Brain pericyte (primary cell): ENCODE results near the gene PTPRN2.
"Not testable (repeated sequence)": the region's sequence is repeated elsewhere in the genome, so short reads cannot be mapped to it uniquely, and the experiment has no call there.

ENCODE experiments used
- DNase-seq: peaks from one replicate; pipeline ENCODE4 v3.0.0-alpha.2; 2012; ENCODE audit warnings: low read depth, low spot score

Gene PTPRN2

DNA sequence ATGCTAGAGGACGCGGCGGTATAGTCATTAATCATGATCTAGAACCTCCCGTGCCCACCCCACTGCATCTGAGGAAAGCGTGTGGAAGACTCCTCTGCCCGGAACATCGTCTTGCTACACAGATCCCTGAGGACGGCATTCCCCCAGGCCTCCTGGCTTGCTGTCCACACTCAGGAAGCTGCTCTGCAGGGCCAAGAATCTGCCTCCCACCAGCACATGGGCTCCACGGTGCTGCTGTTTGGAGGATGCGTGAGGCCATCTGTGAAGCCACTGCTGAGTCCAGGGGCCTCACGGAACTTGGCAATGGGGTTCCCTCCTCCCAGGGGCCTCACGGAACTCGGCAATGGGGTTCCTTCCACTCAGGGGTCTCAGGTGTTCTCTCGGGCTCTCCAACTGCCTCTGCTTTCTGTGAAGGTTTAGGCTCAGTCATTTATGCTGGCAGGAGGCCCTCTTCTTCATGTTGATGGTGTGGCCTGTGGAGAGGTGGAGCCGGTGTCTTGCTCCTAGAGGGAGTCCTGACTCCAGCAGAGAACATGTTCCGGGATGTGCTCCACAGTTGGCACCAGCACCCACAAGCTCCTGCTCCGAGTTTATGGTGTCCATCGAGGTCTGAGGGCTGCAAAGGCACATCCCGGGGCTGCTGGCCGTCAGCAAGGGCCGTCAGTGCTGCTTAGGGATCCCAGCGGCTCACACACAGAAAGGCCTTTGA is 977.5 kb downstream of the PTPRN2 start:
- DNase-seq = no peak

DNA sequence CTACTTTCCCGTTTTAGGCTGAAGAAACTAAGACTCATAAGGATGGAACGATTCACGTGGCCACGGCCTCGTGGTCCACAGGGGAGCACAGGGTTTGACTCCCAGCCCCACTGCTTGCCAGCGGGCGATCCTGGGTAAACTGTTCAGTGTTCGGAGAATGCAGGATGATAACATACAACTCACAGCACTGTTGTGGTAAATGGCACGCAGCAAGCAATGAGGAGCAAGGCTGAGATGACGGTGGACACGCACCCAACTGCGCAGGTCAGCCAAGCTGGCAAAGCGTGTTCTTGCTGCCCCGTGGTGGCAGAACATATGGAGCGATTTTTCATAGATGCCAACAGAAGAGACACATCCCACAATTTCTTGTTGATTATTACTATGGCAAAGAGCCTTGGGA is 978.1 kb downstream of the PTPRN2 start:
- DNase-seq = no peak

DNA sequence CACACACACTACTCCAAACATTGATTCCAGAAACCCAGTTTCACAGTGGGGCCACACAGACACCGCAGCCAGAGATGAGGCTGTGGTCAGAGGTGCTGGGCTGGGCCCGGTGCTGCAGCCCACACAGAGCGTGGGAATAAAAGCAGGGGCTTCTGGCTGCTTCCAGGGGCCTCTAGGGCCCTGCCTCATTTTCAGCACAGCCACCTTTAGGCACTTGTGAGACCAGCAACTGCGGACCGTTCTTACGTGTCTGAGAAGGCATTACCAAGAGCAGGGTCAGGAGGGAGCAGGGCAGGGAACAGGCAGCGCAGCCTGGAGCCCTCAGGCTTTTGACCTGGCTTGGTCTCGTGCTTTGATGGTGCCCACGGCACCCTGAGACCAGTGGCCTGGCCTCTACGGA is 980.4 kb downstream of the PTPRN2 start:
- no peak for DNase-seq

DNA sequence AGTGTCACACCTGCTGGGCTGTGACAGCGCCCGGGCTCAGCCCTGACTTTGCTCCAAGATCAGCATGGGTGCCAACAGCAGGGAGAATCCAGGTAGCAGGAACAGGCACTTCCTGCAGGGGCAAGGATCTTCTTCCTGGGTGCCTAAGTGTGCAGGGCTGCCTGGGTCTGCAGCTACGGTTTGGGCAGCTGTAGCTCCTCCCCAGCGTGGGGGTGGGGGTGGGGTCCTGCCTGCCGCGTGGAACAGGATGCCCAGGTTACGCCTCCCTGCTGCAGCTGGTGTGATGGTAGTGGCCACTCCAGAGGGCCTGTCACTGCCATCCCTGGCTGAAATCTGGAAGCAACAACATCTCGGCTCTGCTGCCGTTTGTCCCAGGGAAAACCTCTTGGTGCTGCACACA is 981.5 kb downstream of the PTPRN2 start:
- no peak for DNase-seq

DNA sequence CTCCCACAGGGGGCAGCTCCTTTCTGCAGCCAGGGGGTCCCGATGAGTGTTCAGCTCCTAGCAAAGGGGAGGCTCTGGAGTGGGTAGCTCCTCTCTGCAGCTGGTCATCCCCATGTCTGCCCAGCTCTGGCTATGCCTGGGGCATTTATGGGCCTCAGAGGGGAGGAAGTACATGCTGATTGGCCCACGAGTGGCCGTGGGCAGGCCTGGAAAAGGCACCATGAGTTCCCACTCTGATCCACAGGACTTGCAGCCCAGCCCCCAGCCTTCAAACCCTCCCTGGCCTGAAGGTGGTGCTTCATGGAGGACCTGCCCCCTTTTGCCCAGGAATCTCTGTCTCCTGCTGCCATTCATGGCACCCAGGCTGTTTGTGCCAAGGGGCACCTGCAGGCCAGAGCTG is 982.0 kb downstream of the PTPRN2 start:
- DNase-seq = no peak

DNA sequence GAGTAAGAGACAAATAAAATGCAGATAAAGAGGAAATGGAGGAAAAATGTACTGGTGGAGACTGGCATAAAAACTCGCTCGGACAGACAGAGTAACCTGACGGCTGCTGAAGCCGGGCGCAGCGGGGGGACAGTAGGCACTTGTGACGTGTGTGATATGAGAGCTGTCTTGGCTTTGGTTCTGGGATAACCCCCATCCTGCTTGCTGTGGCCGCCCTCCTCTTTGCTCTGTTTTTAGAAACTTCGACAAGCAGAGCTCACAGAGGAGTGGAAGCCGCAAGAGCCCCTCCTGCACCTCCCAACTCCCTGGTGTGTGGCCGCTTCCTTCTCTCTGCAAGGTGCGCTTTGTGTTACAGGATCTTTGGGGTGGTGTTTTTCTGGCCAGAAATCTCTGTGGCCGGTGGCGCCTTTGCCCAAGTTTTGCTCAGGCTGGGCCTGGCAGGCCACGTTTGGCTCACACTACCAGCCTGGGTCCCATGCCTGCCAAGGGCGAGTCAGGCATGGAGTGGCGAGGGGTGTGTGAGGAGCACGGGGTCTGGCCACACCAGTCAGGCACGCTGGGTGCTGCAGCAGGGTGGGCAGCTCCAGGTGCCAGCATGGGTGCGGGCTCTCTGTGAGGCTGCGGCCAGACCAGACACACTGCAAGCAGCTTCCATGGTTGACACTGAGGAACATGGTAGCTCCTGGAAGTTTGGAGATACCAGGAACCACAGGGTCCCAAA is 982.8 kb downstream of the PTPRN2 start:
- DNase-seq = no peak

DNA sequence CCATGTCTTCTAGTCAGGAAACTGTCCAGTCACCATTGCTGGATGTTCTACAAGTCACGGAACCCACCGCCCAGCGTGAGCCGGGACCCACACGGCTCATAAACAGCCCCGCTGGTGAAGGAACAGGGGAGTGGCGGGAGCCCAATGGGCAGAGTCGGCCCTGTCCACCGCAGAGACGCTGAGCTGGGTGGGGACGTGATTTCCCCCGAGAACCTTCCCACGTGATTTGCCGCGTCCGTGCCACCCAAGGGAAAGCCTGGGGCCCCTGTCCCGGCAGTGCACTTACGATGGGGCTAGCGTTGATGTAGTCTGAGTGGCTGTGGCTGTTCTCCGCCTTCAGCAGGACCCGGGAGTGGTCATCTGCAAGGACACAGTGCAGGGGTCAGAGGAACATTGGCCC is 983.9 kb downstream of the PTPRN2 start:
- DNase-seq = no peak

DNA sequence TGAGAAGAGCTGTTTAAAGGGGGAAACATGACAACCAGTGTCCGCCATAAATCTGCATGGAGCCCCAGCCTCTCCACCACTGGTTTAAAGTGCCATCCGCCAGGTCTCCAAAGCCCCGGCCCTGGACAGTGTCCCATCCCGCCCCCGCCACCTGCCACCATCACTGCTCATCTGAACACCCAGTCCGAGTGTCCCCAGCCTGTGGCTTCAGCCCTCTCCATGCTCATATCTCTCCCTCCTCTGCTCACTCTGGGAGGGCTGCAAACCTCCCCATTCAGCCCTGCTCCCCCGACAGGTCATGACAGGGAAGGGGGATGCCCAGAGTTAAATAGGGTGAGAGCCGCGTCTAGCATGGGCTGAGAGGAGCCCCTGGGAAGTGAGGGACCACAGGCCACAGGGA is 984.6 kb downstream of the PTPRN2 start:
- DNase-seq = no peak

DNA sequence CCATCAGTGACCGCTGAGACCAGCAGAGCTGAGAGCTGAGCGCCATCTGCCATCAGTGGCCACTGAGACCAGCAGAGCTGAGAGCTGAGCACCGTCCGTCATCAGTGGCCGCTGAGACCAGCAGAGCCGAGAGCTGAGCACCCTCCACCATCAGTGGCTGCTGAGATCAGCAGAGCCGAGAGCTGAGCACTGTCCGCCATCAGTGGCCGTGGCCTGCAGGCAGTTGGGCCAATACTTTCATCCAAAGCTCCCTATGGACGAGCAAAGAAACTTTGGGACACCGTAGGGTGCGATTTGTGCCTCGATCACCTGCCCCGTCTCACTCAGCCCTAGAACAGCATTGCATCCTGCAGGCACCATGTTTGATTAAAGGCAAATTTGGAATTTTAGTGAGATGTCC is 985.0 kb downstream of the PTPRN2 start:
- no peak for DNase-seq

DNA sequence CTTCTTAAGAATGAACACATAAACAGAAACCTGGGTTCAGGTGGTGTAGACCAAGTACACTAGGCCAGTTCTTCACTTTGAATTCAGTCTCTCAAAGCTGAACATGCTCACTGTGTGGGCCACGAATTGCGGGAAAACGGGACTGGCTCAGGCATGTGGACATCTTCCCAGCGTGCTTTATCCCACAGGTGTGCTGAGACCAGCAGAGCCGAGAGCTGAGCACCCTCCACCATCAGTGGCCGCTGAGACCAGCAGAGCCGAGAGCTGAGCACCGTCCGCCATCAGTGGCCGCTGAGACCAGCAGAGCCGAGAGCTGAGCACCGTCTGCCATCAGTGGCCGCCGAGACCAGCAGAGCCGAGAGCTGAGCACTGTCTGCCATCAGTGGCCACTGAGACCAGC is 985.5 kb downstream of the PTPRN2 start:
- DNase-seq = no peak

DNA sequence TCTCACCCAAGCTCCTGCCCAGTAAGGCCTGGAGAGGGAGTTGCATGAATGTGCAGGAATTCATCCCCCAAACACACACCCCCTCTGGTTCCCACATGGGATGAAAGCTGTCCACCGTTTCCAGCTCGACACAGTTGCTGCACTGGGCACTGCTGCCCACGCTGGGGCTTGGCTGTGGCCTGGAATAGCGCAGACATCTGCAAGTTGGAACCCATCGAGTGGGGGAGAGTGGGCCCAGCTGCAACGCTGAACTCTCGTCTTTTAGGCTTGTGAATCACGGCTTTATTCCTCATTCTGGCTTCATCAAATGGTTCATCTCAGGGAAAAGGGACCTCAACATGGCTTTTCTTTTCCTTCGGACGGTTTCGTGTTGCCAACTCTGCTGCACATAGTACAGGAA is 986.1 kb downstream of the PTPRN2 start:
- no peak for DNase-seq

DNA sequence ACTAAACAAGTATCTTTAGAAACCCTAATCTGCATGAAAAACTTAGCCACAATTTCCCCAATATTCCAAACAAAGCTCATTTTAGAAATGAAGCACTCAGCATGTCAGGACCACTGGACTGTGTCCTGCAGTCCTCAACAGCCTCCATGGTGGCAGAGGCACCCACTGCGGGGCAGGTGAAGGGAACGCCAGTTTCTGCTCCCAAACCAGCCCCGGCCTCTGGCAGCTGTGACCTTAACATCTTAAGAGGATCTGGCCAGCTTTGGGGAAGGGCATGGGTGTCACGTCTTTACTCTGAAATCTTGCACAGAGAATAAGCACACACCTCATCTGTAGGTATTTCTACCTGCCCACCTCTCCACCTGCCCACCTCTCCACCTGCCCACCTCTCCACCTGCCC is 988.1 kb downstream of the PTPRN2 start:
- no peak for DNase-seq

DNA sequence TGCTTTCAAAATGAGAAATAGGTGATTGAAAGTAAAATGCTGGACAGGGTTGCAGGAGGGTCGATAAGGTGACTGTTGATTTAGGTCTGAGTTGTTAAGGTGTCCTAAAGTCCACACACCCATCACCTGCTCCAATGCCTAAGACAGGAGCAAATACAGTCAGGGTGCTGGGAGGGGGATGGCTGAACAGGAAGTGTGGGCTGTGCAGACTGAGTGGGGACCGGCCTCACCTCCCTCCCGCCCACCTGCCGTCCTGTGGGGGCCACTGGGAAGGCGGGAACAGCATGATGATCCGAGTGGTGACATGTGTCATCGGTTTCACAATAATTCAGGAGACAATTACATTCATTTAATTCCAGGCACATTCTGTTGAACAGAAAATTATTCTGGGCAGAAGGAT is 990.1 kb downstream of the PTPRN2 start:
- DNase-seq = no peak

DNA sequence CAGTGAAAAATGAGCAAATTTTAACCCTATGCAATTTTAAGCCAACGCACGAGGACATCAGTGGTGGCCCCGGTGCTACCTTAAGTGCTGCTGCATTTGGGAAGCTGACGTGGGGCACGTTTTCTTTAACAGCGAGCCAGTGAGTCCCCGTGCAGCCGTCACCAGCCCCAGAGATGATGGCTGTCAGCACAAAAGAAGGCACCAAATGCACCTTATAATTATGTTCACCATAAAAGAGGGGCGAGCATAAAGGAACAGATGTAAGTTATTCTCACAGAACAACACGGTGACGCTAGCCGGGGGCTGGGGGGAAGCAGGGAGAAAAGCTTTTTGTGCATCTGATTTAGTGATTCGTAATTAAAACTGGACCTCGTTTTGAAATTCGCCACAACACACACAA is 990.7 kb downstream of the PTPRN2 start:
- DNase-seq = no peak

DNA sequence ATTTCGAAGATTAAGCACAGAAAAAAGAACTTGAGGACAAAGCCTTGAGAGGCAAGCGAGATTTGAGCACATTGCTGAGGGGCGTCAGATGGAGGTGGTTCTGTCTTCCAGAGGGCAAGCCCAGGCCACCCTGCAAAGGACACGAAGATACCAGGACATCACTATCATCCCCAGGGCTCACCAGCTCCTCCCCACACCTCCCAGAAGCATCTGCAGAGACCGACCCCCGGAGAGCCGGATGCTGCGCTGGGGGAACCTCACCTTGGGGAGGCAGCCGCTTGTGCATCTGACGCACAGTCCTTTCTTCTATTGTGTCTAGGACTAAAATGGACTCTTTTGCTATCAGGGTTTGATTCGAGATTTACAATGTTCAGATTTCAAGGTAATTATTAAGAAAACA is 991.2 kb downstream of the PTPRN2 start:
- no peak for DNase-seq

DNA sequence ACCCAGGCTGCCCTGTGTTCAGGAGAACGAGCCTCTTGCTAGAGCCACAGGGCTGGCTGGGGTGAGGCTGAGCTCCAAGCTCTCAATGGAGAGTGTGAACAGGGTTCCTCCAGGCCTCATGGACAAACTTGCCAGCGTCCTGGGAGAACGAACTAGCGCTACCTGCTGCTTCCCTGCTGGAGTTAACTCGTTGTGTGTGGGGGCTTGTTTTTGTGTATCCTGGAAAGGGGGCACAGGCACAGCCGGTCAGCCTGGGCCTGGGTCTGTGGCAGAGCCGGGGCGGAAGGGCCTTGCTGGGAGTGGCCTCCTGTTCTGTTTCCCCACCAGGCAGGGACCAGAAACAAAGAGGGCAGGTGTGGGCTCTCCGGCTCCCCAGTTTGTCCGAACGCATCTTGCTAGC is 991.6 kb downstream of the PTPRN2 start:
- no peak for DNase-seq

DNA sequence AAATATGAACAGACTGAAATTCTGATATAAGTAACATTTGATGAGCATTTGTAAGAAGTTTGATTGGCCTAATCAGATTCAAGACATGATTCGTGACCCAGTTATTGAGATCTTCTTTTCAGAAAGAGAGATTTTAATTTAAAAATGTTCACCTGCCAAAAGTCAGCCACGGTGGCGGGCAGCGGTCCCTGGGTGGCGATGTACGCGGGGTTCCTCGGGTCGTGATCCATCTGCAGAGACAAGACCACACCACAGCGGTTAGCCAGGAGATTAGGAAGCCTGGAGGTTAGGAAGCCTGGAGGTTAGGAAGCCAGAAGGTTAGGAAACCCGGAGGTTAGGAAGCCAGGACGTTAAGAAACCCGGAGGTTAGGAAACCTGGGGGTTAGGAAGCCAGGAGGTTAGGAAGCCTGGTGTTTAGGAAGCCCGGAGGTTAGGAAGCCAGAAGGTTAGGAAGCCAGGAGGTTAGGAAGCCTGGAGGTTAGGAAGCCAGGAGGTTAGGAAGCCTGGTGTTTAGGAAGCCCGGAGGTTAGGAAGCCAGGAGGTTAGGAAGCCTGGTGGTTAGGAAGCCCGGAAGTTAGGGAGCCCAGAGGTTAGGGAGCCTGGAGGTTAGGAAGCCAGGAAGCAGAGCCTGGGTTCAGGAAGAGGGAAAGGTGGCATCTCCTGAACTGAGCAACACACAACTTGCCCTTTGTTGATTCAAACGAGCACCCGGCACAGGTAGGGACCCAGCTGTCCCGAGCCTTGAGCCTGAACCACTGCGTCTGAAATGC is 992.4 kb downstream of the PTPRN2 start:
- DNase-seq = no peak

DNA sequence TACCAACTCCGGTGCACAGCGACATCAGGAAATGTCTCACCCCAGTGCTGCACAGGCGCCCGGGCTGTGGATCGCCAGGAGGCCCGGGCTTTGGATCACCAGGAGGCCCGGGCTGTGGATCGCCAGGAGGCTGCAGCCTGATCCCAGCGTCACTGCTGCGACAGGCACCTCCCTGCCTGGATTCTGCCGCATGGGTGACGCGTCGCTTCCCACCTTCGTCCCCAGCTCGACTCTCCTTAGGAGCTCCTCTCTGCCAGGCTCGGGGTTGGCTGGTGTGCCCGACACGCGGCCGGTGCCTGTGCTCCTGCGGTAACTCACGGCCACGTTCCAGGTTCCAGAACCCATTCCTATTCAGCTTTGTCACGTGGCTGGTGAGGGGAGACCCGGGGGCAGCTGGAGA is 993.3 kb downstream of the PTPRN2 start:
- no peak for DNase-seq

DNA sequence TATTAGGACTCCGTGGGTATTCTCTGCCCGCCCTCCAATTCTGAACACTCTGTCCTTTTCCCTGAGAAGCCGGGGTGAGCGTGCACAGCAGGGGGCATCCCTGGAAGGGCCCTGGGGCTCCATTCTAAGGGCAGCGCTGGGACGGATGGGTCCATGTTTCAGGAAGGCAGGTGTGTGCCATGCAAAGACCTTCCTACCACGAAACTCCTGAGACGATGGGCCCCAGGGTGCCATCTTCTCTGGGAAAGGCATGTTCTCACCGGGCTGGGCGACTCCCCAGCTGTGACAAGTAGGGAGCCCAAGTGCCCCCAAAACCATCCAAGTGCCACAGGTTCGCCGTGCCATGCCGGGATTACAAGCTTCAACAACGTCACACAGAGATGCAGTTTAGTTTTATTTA is 994.1 kb downstream of the PTPRN2 start:
- no peak for DNase-seq

DNA sequence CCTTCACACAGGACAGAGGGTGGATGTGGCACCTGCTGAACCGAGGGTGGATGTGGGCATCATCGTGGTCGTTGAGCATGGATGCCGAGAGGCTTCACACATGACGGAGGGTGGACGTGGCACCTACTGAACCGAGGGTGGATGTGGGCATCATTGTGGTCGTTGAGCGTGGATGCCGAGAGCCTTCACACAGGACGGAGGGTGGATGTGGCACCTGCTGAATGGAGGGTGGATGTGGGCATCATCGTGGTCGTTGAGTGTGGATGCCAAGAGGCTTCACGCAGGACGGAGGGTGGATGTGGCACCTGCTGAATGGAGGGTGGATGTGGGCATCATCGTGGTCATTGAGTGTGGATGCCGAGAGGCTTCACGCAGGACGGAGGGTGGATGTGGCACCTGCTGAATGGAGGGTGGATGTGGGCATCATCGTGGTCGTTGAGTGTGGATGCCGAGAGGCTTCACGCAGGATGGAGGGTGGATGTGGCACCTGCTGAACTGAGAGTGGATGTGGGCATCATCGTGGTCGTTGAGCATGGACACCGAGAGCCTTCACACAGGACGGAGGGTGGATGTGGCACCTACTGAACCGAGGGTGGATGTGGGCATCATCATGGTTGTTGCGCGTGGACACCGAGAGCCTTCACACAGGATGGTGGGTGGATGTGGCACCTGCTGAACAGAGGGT is 994.8 kb downstream of the PTPRN2 start:
- DNase-seq = not testable (repeated sequence)

DNA sequence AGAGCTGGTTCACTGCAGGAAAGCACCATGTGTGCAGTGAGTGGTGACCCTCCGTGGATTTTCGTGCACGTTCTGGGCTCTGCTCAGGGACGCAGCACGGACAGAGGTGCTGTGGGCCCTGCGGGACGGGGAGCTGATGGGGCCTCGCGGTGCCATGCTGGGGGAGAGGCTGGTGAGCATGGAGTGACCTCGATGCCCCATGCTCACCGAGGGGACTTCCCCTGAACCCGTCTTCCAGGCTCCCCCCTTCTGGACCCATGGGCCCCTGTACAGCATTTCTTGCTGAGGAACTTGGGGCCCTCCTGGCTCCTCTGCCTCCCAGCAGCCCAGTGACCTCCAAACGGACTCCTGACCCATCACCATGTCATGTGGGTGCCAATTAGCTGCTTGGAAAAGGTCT is 997.1 kb downstream of the PTPRN2 start:
- DNase-seq = no peak

DNA sequence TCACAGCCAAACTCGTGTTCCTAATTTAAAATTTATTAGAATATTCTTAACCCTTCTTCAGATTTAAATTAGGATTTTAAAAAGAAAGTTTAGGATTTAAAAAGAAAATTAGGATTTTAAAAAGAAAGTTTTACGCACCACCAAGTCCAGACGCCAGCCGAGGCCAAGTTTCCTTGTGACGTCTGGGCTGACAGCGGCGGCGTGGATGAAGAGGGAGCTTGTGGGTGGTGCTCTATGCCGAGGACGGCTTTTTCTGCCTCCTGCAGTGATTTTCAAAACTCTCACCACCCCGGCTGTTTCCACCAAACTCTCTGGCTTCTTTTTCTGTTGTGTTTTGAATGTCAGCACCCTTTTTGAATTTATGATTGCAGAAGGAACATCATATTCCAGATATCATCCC is 997.9 kb downstream of the PTPRN2 start:
- DNase-seq = no peak
